Naive thymus-derived CD8-positive, alpha-beta T cell (primary cell): Measurements from ENCODE around the gene FBXO27. TPM values are rescaled to one million over a fixed set of nuclear protein-coding genes. Genes with fewer than 3 reads are reported as not detected.
A peak's percentile ranks its signal among the peaks of the same experiment; 100 is the strongest.
"Not testable (repeated sequence)": the region's sequence is repeated elsewhere in the genome, so short reads cannot be mapped to it uniquely, and the experiment has no call there.

Experiments
- ATAC-seq, 2 donors: fragments of 150-1000 bp; cut with Tn5 transposase in 1 of 2; sonication (Bioruptor Pico), chemical (Tn5 transposase) in 1 of 2; 1 replicate in 1 of 2; 2 replicates in 1 of 2; pipeline ENCODE4 v1.10.0; 2021; ENCODE audit warnings: mild to moderate bottlenecking in 2 of 2, moderate library complexity in 2 of 2
- POLR2A ChIA-PET: fragments of 350-600 bp; sonication (Branson Sonifier 250); formaldehyde crosslinking; loops from one replicate; lab custom pipeline; 2021; ENCODE audit warnings: antibody characterized with exemption; lab: Charles Lee
- DNase-seq, 10 donors: peaks; one replicate each; pipeline versions ENCODE4 v3.0.0 to v3.0.0-alpha.2; 2020 to 2022
- H3K27ac Mint-ChIP-seq, 10 donors: one replicate each; pipeline ENCODE4 v1.8.0; 2020 to 2022; ENCODE audit warnings: mild to moderate bottlenecking in 10 of 10, mixed read lengths in 10 of 10, moderate library complexity in 4 of 10, inconsistent platforms in 1 of 10
- H3K27me3 Mint-ChIP-seq, 5 donors: one replicate each; pipeline ENCODE4 v1.8.0; 2021 to 2022; ENCODE audit warnings: mixed read lengths in 5 of 5
- H3K36me3 Mint-ChIP-seq, 3 donors: one replicate each; pipeline ENCODE4 v1.8.0; 2020 to 2022; ENCODE audit warnings: mixed read lengths in 3 of 3, mild to moderate bottlenecking in 2 of 3, inconsistent platforms in 1 of 3
- H3K4me1 Mint-ChIP-seq, 4 donors: one replicate each; pipeline ENCODE4 v1.8.0; 2021 to 2022; ENCODE audit warnings: mixed read lengths in 4 of 4
- H3K4me3 Mint-ChIP-seq, 10 donors: one replicate each; pipeline ENCODE4 v1.8.0; 2020 to 2022; ENCODE audit warnings: mild to moderate bottlenecking in 10 of 10, mixed read lengths in 10 of 10, moderate library complexity in 6 of 10, inconsistent platforms in 1 of 10
- H3K9me3 Mint-ChIP-seq, 9 donors: one replicate each; pipeline ENCODE4 v1.8.0; 2020 to 2022; ENCODE audit warnings: mixed read lengths in 9 of 9, mild to moderate bottlenecking in 3 of 9, inconsistent platforms in 1 of 9, moderate library complexity in 1 of 9
- polyA plus RNA-seq, 3 donors: library from polyadenylated mRNA; unstranded; fragments of 300-500 nt; fragmentation: Illumina TruSeq; gene quantifications; one replicate each; pipeline ENCODE4 v1.2.3, GENCODE V29; 2021
- total RNA-seq, 8 experiments: library from RNA in 2 of 8; stranded (reverse) in 2 of 8; gene quantifications; one replicate each; pipeline ENCODE4 v1.2.3 and lab custom pipeline; 2021 to 2026

Gene FBXO27
- total RNA-seq: not detected
- under 1 TPM in 1 of 3 donors, not detected in 2; 0.17 TPM for polyA plus RNA-seq
- 0 to 0.77 (median 0.12) reads per million in 6 experiments for total RNA-seq (lab: John Stamatoyannopoulos, UW)

GRCh38 chr19:39032063-39032918 is at the start of gene FBXO27:
TSS of gene FBXO27 (minus strand) at chr19:39032549. CDS start at chr19:39032227, 322 bp downstream.
- DNase-seq: peak in 8 of 10 donors; percentile 6 to 67 (median 22)
- peak in 1 of 2 donors; percentile 30 for ATAC-seq

GRCh38 chr19:39080431-39080830 is 48.1 kb upstream of the FBXO27 start:
- Mint-ChIP-seq H3K4me3 (no peak overlapping the region), H3K9me3 (peaks cover 0 to 3% (median 0%) of the 10 kb centered on the region in 9 donors), H3K36me3 (no peaks in the 10 kb centered on the region), H3K27me3 (peaks cover 17 to 42% (median 29%) of the 10 kb centered on the region in 5 donors), H3K27ac (no peak overlapping the region), H3K4me1 (peaks cover 12 to 37% (median 24%) of the 10 kb centered on the region in 4 donors)
- DNase-seq (no peak), ATAC-seq (no peak)
- POLR2A ChIA-PET: no interaction called here

More at GRCh38 chr19:39032063-39032918, at the start of gene FBXO27:
- peaks cover 0 to 21% (median 10%) of the 10 kb centered on the region in 4 donors for H3K4me1 Mint-ChIP-seq
- H3K27me3 Mint-ChIP-seq: peaks cover 0 to 11% (median 3%) of the 10 kb centered on the region in 5 donors
- H3K4me3 Mint-ChIP-seq: peak within 1 kb of the TSS; percentile 48 to 89 (median 77)
- no peaks in the 10 kb centered on the region for H3K36me3 Mint-ChIP-seq
- H3K9me3 Mint-ChIP-seq: peaks cover 0 to 3% (median 0%) of the 10 kb centered on the region in 9 donors
- H3K27ac Mint-ChIP-seq: peak within 1 kb of the TSS in 3 of 10 donors; percentile 5 to 80 (median 20)
- POLR2A ChIA-PET: no interaction called here

DNA sequence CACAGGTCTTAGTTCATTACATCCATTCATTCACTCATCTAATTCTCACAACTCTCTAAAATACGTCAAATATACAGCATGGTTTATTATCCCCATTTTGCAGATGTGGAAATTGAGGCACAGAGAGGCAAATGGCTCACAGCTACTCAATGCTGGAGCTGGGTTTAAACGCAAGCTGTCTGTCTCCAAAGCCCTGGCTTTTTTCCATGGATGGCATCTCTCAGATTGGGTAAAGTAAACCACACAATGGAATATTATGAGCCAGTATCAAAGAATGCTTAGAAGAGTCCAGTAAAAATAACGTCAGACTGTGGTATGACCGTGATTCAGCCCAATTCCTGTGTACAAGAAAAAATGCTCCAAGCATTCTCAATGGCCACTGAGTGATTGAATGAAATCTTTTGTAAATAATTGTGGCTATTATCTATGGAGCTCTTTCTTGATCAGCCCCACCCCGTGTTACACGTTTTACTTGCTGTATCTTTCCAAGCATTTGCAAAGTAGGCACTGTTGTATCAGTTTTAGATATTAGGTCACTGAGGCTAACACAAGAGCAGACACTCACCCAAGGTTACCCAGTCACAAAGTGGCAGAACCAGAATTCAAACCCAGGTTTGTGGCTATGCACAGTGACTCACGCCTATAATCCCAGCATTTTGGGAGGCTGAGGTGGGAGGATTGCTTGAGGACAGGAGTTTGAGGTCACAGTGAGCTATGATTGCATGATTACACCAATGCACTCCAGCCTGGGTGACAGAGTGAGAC is 46.3 kb upstream of the FBXO27 start:
- H3K4me3 Mint-ChIP-seq: no peak overlapping the region
- POLR2A ChIA-PET: no interaction called here
- no peak for ATAC-seq
- H3K27me3 Mint-ChIP-seq: peaks cover 11 to 32% (median 18%) of the 10 kb centered on the region in 5 donors
- H3K27ac Mint-ChIP-seq: no peak overlapping the region
- no peaks in the 10 kb centered on the region for H3K36me3 Mint-ChIP-seq
- H3K4me1 Mint-ChIP-seq: peaks cover 14 to 28% (median 25%) of the 10 kb centered on the region in 4 donors
- peaks cover 0 to 3% (median 0%) of the 10 kb centered on the region in 9 donors for H3K9me3 Mint-ChIP-seq
- no peak for DNase-seq

DNA sequence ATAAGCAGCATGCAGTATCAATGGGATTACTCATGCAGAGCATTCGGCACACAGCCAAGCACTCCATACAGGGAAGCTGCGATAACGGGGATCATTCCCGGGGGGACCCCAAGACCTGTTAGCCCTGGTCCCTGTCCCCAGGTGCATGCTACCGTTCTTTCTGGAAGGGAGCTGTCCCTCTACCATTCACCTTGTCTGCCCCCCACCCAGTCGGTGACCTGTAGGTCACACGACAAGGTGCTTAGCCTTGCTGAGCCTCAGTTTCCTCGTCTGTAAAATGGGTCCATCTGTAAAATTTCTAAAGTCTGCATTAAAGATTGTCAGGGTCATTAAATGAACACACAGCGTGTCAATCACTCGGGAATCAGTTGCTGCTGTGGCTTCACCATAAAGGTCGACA is 45.0 kb upstream of the FBXO27 start:
- H3K9me3 Mint-ChIP-seq: peaks cover 0 to 3% (median 0%) of the 10 kb centered on the region in 9 donors
- POLR2A ChIA-PET: no interaction called here

GRCh38 chr19:39074942-39075341 is 42.6 kb upstream of the FBXO27 start:
- no peak overlapping the region for H3K4me3 Mint-ChIP-seq
- no peaks in the 10 kb centered on the region for H3K36me3 Mint-ChIP-seq
- POLR2A ChIA-PET: no interaction called here
- ATAC-seq: no peak
- H3K27me3 Mint-ChIP-seq: peaks cover 0 to 2% (median 0%) of the 10 kb centered on the region in 5 donors
- peak overlapping the region in 4 of 10 donors; percentile 37 to 82 (median 75) for H3K27ac Mint-ChIP-seq
- H3K4me1 Mint-ChIP-seq: peaks cover 11 to 31% (median 28%) of the 10 kb centered on the region in 4 donors
- DNase-seq: no peak
- H3K9me3 Mint-ChIP-seq: peaks cover 0 to 2% (median 0%) of the 10 kb centered on the region in 9 donors

More for the DNA sequence above, 45.0 kb upstream of the FBXO27 start:
- H3K27ac Mint-ChIP-seq: peak overlapping the region in 4 of 10 donors; percentile 17 to 72 (median 31)
- no peak for DNase-seq
- H3K36me3 Mint-ChIP-seq: no peaks in the 10 kb centered on the region
- H3K4me3 Mint-ChIP-seq: no peak overlapping the region
- peaks cover 10 to 29% (median 26%) of the 10 kb centered on the region in 4 donors for H3K4me1 Mint-ChIP-seq
- H3K27me3 Mint-ChIP-seq: peaks cover 4 to 19% (median 7%) of the 10 kb centered on the region in 5 donors
- ATAC-seq: no peak

- H3K36me3 Mint-ChIP-seq: no peaks in the 10 kb centered on the region
- peaks cover 0 to 2% (median 0%) of the 10 kb centered on the region in 5 donors for H3K27me3 Mint-ChIP-seq
- H3K9me3 Mint-ChIP-seq: peaks cover 0 to 2% (median 0%) of the 10 kb centered on the region in 9 donors
- H3K4me3 Mint-ChIP-seq: peak overlapping the region in 3 of 10 donors; percentile 61 to 88 (median 80)
- peaks cover 11 to 31% (median 28%) of the 10 kb centered on the region in 4 donors for H3K4me1 Mint-ChIP-seq
- ATAC-seq (no peak), DNase-seq (peak in 1 of 10 donors; percentile 10)
- H3K27ac Mint-ChIP-seq: peak overlapping the region; percentile 89 to 99 (median 98)
- POLR2A ChIA-PET: interaction anchor here (0.6 to 1.2 kb wide), 2 partner anchors 118 to 268 kb away, joined by 3 to 7 read pairs; partner anchors contain the start of gene SAMD4B
These were observed 41.9 kb upstream of the FBXO27 start for GRCh38 chr19:39074205-39074692.

- Mint-ChIP-seq H3K27me3 (peaks cover 0 to 2% (median 0%) of the 10 kb centered on the region in 5 donors), H3K36me3 (peaks cover 0 to 2% (median 0%) of the 10 kb centered on the region in 3 donors), H3K27ac (peak overlapping the region in 8 of 10 donors; percentile 8 to 79 (median 66)), H3K4me1 (peaks cover 9 to 28% (median 23%) of the 10 kb centered on the region in 4 donors), H3K4me3 (no peak overlapping the region), H3K9me3 (peaks cover 0 to 2% (median 0%) of the 10 kb centered on the region in 9 donors)
- no peak for ATAC-seq
- POLR2A ChIA-PET: no interaction called here
- DNase-seq: no peak
These were observed 38.5 kb upstream of the FBXO27 start for GRCh38 chr19:39070888-39071287.

- Mint-ChIP-seq H3K4me1 (peaks cover 5 to 16% (median 11%) of the 10 kb centered on the region in 4 donors), H3K27ac (peak overlapping the region in 1 of 10 donors; percentile 65)
- POLR2A ChIA-PET: interaction anchor here (0.6 kb wide), 1 partner anchor 51 kb away, joined by 3 read pairs; no protein-coding TSS in a partner anchor
- H3K4me3 Mint-ChIP-seq, H3K27me3 Mint-ChIP-seq, H3K9me3 Mint-ChIP-seq, ATAC-seq, DNase-seq, H3K36me3 Mint-ChIP-seq: not testable (repeated sequence)
These were observed 35.9 kb upstream of the FBXO27 start for GRCh38 chr19:39068259-39068658.

- ATAC-seq (no peak), DNase-seq (no peak)
- H3K36me3 Mint-ChIP-seq: peaks cover 0 to 2% (median 0%) of the 10 kb centered on the region in 3 donors
- no peak overlapping the region for H3K27ac Mint-ChIP-seq
- no peaks in the 10 kb centered on the region for H3K27me3 Mint-ChIP-seq
- H3K4me3 Mint-ChIP-seq: no peak overlapping the region
- H3K4me1 Mint-ChIP-seq: peaks cover 0 to 5% (median 4%) of the 10 kb centered on the region in 4 donors
- no peaks in the 10 kb centered on the region for H3K9me3 Mint-ChIP-seq
- POLR2A ChIA-PET: interaction anchor here (0.7 kb wide), 1 partner anchor 265 kb away, joined by 5 read pairs; no protein-coding TSS in a partner anchor
These were observed 34.8 kb upstream of the FBXO27 start for GRCh38 chr19:39067104-39067503.

DNA sequence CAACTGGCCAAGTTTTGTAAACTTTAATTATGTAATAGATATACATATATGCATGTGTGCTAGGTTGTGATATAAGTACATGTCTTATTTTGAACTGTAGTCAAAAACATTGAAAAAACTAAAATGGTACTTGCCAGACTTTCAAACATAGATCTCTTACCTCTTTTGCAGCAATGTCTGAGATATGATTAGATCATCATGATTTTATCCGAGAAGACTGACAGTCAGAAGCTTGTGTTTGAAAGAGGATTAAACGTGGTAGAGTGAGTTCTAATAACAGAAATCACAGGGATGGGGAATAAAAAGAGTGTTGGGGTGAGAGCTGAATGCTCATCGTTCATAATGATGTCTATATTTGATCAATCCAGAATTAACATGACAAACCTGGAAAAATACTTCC is 33.6 kb upstream of the FBXO27 start:
- no peak for ATAC-seq
- Mint-ChIP-seq H3K4me1 (peaks cover 7 to 12% (median 9%) of the 10 kb centered on the region in 4 donors), H3K9me3 (no peaks in the 10 kb centered on the region), H3K36me3 (peaks cover 0 to 2% (median 0%) of the 10 kb centered on the region in 3 donors), H3K27me3 (no peaks in the 10 kb centered on the region), H3K4me3 (no peak overlapping the region), H3K27ac (no peak overlapping the region)
- DNase-seq: no peak
- POLR2A ChIA-PET: no interaction called here

- Mint-ChIP-seq H3K27me3 (no peaks in the 10 kb centered on the region), H3K4me1 (peaks cover 4 to 10% (median 8%) of the 10 kb centered on the region in 4 donors), H3K36me3 (peaks cover 0 to 2% (median 0%) of the 10 kb centered on the region in 3 donors), H3K9me3 (no peaks in the 10 kb centered on the region), H3K27ac (no peak overlapping the region), H3K4me3 (no peak overlapping the region)
- POLR2A ChIA-PET: no interaction called here
- DNase-seq (no peak), ATAC-seq (no peak)
These were observed 32.1 kb upstream of the FBXO27 start for GRCh38 chr19:39064405-39064804.

DNA sequence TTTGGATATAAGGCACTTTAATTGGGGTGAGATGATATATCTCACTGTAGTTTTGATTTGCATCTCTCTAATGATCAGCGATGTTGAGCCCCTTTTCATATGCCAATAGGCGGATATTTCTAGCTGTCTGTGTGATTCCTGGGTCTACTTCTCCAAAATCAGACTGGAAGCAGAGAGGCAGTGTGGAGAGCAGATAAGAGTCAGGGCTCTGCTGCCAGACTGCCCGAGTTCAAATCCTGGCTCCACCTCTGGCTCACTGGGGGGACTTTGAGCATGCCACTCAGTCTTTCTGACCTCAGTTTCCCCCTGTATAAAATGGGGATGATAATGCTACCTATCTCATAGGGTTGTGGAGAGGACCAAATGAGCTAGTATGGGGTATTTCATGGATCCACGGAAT is 27.8 kb upstream of the FBXO27 start:
- no peak overlapping the region for H3K4me3 Mint-ChIP-seq
- H3K4me1 Mint-ChIP-seq: peaks cover 2 to 10% (median 7%) of the 10 kb centered on the region in 4 donors
- no peaks in the 10 kb centered on the region for H3K27me3 Mint-ChIP-seq
- POLR2A ChIA-PET: interaction anchor here (0.6 kb wide), 1 partner anchor 70 kb away, joined by 3 read pairs; no protein-coding TSS in a partner anchor
- no peaks in the 10 kb centered on the region for H3K36me3 Mint-ChIP-seq
- DNase-seq: no peak
- H3K9me3 Mint-ChIP-seq: no peaks in the 10 kb centered on the region
- no peak overlapping the region for H3K27ac Mint-ChIP-seq
- no peak for ATAC-seq
